ENCODE results near the gene TEX47.

DNA sequence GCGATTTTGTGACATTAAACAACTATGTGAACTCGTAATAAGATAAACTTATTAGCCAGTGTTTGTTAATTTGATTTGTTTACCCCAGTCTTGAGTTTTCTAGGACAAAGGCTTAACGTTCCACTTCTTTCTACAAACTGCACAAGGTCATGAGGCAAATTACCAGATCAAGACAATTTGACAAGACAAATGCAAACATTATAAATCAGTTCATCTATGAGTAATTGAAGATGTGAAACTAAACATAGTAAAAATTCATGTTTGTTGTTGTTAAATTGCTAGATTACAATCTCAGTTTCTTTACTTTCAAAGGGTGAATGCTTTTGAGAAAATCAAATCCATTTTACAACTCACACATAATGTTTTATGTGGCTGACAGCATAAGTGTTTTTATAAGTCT, 49.4 kb downstream of the TEX47 start:
- TF ChIP-seq, protein P1, sequence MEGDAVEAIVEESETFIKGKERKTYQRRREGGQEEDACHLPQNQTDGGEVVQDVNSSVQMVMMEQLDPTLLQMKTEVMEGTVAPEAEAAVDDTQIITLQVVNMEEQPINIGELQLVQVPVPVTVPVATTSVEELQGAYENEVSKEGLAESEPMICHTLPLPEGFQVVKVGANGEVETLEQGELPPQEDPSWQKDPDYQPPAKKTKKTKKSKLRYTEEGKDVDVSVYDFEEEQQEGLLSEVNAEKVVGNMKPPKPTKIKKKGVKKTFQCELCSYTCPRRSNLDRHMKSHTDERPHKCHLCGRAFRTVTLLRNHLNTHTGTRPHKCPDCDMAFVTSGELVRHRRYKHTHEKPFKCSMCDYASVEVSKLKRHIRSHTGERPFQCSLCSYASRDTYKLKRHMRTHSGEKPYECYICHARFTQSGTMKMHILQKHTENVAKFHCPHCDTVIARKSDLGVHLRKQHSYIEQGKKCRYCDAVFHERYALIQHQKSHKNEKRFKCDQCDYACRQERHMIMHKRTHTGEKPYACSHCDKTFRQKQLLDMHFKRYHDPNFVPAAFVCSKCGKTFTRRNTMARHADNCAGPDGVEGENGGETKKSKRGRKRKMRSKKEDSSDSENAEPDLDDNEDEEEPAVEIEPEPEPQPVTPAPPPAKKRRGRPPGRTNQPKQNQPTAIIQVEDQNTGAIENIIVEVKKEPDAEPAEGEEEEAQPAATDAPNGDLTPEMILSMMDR (IDR thresholded peaks at IDR 0.05 in 4 of 5, conservative IDR thresholded peaks at IDR 0.05 in 1 of 5): no peak
- no peak for TF ChIP-seq POLR2A (IDR thresholded peaks at IDR 0.05)
